ENCODE data around the gene STX12. TPM values are rescaled to one million over a fixed set of nuclear protein-coding genes. Genes with fewer than 3 reads are reported as not detected.

Gene STX12
- total RNA-seq (49.0 TPM), polyA plus RNA-seq (ENCODE audit: insufficient read depth, low read depth, low replicate concordance) (27.9 TPM)
- long read RNA-seq, donor 1, transcript STX12-201 (9 exons, 3,079 nt) = major isoform, 9 of 34 reads
- long read RNA-seq, donor 1, partial matches to known transcripts = 23 of 34 reads
- long read RNA-seq, donor 1, other reads (novel, unspliced or antisense) = 0 of 34 reads
- long read RNA-seq, donor 2, transcript STX12-201 (9 exons, 3,079 nt) = major isoform, 15 of 16 reads
- long read RNA-seq, donor 2, partial matches to known transcripts = 0 of 16 reads
- long read RNA-seq, donor 2, other reads (novel, unspliced or antisense) = 0 of 16 reads
- long read RNA-seq, donor 3, transcript STX12-201 (9 exons, 3,079 nt) = major isoform, 16 of 17 reads
- long read RNA-seq, donor 3, partial matches to known transcripts = 0 of 17 reads
- long read RNA-seq, donor 3, other reads (novel, unspliced or antisense) = 0 of 17 reads
- long read RNA-seq, donor 4, transcript STX12-201 (9 exons, 3,079 nt) = major isoform, 7 of 7 reads
- long read RNA-seq, donor 4, partial matches to known transcripts = 0 of 7 reads
- long read RNA-seq, donor 4, other reads (novel, unspliced or antisense) = 0 of 7 reads
- long read RNA-seq, donor 5, partial matches to known transcripts = 0 of 1 reads
- long read RNA-seq, donor 5, other reads (novel, unspliced or antisense) = 0 of 1 reads
- long read RNA-seq, donor 6, transcript STX12-201 (9 exons, 3,079 nt) = major isoform, 26 of 31 reads
- long read RNA-seq, donor 6, partial matches to known transcripts = 5 of 31 reads
- long read RNA-seq, donor 6, other reads (novel, unspliced or antisense) = 0 of 31 reads
- long read RNA-seq, donor 7, transcript STX12-201 (9 exons, 3,079 nt) = major isoform, 82 of 93 reads
- long read RNA-seq, donor 7, partial matches to known transcripts = 6 of 93 reads
- long read RNA-seq, donor 7, other reads (novel, unspliced or antisense) = 3 of 93 reads
- long read RNA-seq, donor 8, partial matches to known transcripts = 0 of 5 reads
- long read RNA-seq, donor 8, other reads (novel, unspliced or antisense) = 0 of 5 reads
- long read RNA-seq, donor 9, transcript STX12-201 (9 exons, 3,079 nt) = major isoform, 5 of 5 reads
- long read RNA-seq, donor 9, partial matches to known transcripts = 0 of 5 reads
- long read RNA-seq, donor 9, other reads (novel, unspliced or antisense) = 0 of 5 reads
- long read RNA-seq, donor 10, partial matches to known transcripts = 0 of 4 reads
- long read RNA-seq, donor 10, other reads (novel, unspliced or antisense) = 0 of 4 reads

DNA sequence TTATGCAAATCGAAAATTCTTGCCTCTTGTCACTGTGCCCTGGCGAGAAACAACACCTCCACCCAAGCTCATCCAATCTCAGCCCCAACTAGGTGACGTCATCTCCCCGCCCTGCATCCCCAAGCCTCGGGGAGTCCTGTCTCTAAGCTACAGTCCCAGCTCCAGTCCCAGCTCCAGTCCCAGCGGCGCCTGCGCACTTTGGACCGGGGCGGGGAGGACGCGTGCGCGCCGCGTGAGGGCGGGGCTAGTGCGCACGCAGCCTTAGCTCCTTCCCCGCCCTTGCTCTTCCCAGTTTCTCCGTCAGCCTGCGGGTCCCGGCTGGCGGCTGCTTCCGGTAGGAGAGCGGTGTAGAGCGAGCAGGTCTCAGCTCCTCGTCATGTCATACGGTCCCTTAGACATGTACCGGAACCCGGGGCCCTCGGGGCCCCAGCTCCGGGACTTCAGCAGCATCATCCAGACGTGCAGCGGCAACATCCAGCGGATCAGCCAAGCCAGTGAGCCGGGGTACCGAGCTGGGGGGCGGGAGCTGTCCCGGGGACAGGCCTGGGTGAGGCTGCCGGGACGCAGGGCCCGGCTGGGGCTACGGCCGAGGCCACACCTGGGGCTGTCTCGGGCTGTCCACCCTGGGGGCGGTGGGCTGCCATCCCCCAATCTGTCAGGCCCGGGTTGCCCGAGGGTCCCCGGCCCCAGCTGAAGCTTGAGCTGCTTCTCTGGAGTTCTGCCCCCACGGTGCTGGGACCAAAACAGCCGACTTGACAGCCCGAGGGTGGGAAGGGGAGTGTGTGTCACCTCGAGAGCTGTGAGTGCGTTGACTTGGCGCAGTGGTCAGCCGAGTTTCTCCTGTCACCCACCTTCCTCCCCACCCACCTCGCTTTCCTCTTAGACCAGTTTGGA is at the start of gene STX12:
Gene STX12 (plus strand): TSS at position 288 of the 894 bp plus-strand sequence. CDS start 89 bp downstream, at position 377.
- TF ChIP-seq, protein P1, sequence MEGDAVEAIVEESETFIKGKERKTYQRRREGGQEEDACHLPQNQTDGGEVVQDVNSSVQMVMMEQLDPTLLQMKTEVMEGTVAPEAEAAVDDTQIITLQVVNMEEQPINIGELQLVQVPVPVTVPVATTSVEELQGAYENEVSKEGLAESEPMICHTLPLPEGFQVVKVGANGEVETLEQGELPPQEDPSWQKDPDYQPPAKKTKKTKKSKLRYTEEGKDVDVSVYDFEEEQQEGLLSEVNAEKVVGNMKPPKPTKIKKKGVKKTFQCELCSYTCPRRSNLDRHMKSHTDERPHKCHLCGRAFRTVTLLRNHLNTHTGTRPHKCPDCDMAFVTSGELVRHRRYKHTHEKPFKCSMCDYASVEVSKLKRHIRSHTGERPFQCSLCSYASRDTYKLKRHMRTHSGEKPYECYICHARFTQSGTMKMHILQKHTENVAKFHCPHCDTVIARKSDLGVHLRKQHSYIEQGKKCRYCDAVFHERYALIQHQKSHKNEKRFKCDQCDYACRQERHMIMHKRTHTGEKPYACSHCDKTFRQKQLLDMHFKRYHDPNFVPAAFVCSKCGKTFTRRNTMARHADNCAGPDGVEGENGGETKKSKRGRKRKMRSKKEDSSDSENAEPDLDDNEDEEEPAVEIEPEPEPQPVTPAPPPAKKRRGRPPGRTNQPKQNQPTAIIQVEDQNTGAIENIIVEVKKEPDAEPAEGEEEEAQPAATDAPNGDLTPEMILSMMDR (IDR thresholded peaks at IDR 0.05; ENCODE audit: borderline replicate concordance, extremely low read depth, insufficient read depth) = peak; percentile 5
- Histone ChIP-seq H3K4me1 (ENCODE audit: control insufficient read depth in 2 of 3, insufficient read depth in 2 of 3, low read depth in 1 of 3, low read length in 3 of 3) (peaks cover 2 to 12% (median 4%) of the 10 kb centered on the region in 3 donors), H3K27ac (ENCODE audit: low read depth in 2 of 2, low read length in 2 of 2) (peak within 1 kb of the TSS; percentile 57 to 95), H3K36me3 (ENCODE audit: control insufficient read depth in 2 of 3, insufficient read depth in 3 of 3, low read length in 3 of 3) (no peaks in the 10 kb centered on the region), H3K9me3 (ENCODE audit: control insufficient read depth in 2 of 3, insufficient read depth in 1 of 3, low read length in 3 of 3) (no peaks in the 10 kb centered on the region), H3K27me3 (ENCODE audit: control insufficient read depth, insufficient read depth, low read length) (no peaks in the 10 kb centered on the region), H3K9ac (ENCODE audit: low read length in 3 of 3) (peak within 1 kb of the TSS; percentile 26 to 99 (median 79)), H3K4me3 (ENCODE audit: low read length in 3 of 3) (peak within 1 kb of the TSS; percentile 67 to 99 (median 88))
- intact Hi-C loops (cut with DNase I) = no loop called here
- peak; percentile 72 for FAIRE-seq
- DNase-seq = peak; percentile 99 to 100 (median 99)

DNA sequence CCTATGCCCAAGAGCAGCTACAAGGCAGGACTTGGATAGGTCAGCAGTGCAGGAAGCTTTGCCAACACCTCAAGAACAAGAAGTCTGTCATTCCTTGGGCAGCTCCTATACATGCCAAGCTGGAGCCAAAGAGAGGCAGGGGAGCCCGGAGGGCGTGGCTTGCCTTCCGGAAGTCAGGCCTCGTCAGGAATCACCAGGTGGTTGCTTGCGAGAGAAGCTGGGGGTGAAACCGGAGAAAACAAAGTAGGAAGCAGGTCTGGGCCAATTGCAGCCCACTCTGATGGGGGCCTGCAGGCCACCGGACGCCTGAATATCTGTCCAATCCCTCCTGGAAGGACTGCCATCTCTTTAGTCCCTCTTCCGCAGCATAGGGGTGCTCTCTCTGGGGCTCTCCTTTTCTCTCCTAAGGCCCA is 48.1 kb upstream of the STX12 start:
- Histone ChIP-seq H3K36me3 (ENCODE audit: control insufficient read depth in 2 of 3, insufficient read depth in 3 of 3, low read length in 3 of 3) (peaks cover 0 to 8% (median 0%) of the 10 kb centered on the region in 3 donors), H3K4me1 (ENCODE audit: control insufficient read depth in 2 of 3, insufficient read depth in 2 of 3, low read depth in 1 of 3, low read length in 3 of 3) (peaks cover 3 to 5% (median 4%) of the 10 kb centered on the region in 3 donors), H3K9me3 (ENCODE audit: control insufficient read depth in 2 of 3, insufficient read depth in 1 of 3, low read length in 3 of 3) (no peaks in the 10 kb centered on the region), H3K4me3 (ENCODE audit: low read length in 3 of 3) (peak overlapping the region; percentile 49 to 69 (median 51)), H3K27ac (ENCODE audit: low read depth in 2 of 2, low read length in 2 of 2) (peak overlapping the region; percentile 43 to 74), H3K27me3 (ENCODE audit: control insufficient read depth, insufficient read depth, low read length) (no peaks in the 10 kb centered on the region), H3K9ac (ENCODE audit: low read length in 3 of 3) (peak overlapping the region in 2 of 3 donors; percentile 16 to 60)
- DNase-seq (peak; percentile 58 to 86 (median 67)), FAIRE-seq (no peak)
- intact Hi-C loops (cut with DNase I) = no loop called here
- TF ChIP-seq, protein P1 (IDR thresholded peaks at IDR 0.05; ENCODE audit: borderline replicate concordance, extremely low read depth, insufficient read depth) = no peak
